Loucy (cell line): ENCODE measurements around the gene CIC.

Experiments
- H2AFZ ChIP-seq: fragments of 200-600 bp; sonication (generic); 2 replicates; pipeline ENCODE4 v1.6.0; 2016; ENCODE audit warnings: antibody characterized with exemption, mild to moderate bottlenecking, low read length, moderate library complexity
- H3F3A ChIP-seq: fragments of 200-600 bp; 2 replicates; pipeline ENCODE4 v1.6.0; 2016; ENCODE audit warnings: antibody characterized with exemption, low read depth, mild to moderate bottlenecking
- H3K27me3 ChIP-seq: fragments of 200-600 bp; sonication (generic); 2 replicates; pipeline ENCODE4 v1.6.1; 2014; ENCODE audit warnings: low read length, mild to moderate bottlenecking; ENCODE audit not compliant: insufficient read depth, poor library complexity, severe bottlenecking
- H3K36me3 ChIP-seq: fragments of 200-600 bp; sonication (generic); 2 replicates; pipeline ENCODE4 v1.6.1; 2016; ENCODE audit warnings: low read length; ENCODE audit not compliant: insufficient read depth
- H3K4me1 ChIP-seq: fragments of 200-600 bp; sonication (generic); 2 replicates; pipeline ENCODE4 v1.5.1; 2014; ENCODE audit warnings: low read length, mild to moderate bottlenecking; ENCODE audit not compliant: insufficient read depth, poor library complexity, severe bottlenecking
- H3K4me2 ChIP-seq: fragments of 200-600 bp; sonication (generic); 2 replicates; pipeline ENCODE4 v1.6.0; 2014; ENCODE audit warnings: antibody characterized with exemption, low read length, low read depth, mild to moderate bottlenecking; ENCODE audit not compliant: poor library complexity, severe bottlenecking
- H3K4me3 ChIP-seq: fragments of 200-600 bp; sonication (generic); 2 replicates; pipeline ENCODE4 v1.5.1; 2014; ENCODE audit warnings: low read length, mild to moderate bottlenecking, mixed read lengths; ENCODE audit not compliant: poor library complexity, severe bottlenecking
- H3K79me2 ChIP-seq: fragments of 200-600 bp; sonication (generic); 2 replicates; pipeline ENCODE4 v1.6.1; 2014; ENCODE audit warnings: low read length; ENCODE audit not compliant: insufficient read depth
- H3K9ac ChIP-seq: fragments of 200-600 bp; sonication (generic); 2 replicates; pipeline ENCODE4 v1.6.0; 2014; ENCODE audit warnings: mild to moderate bottlenecking, low read depth, low read length, moderate library complexity; ENCODE audit not compliant: poor library complexity, severe bottlenecking
- H3K9me2 ChIP-seq: fragments of 200-600 bp; sonication (generic); replicated peaks from 2 replicates; pipeline ENCODE4 v1.6.1; 2016; ENCODE audit warnings: low read depth, low read length, mixed read lengths
- H3K9me3 ChIP-seq: fragments of 200-600 bp; sonication (generic); 2 replicates; pipeline ENCODE4 v1.6.1; 2014; ENCODE audit warnings: mild to moderate bottlenecking, antibody characterized with exemption, low read length, low read depth; ENCODE audit not compliant: insufficient read depth
- H4K20me1 ChIP-seq: fragments of 200-600 bp; sonication (generic); 2 replicates; pipeline ENCODE4 v1.6.0; 2014; ENCODE audit warnings: antibody characterized with exemption, low read length, mild to moderate bottlenecking; ENCODE audit not compliant: insufficient read depth, poor library complexity, severe bottlenecking
- CTCF ChIP-seq: fragments of 200-600 bp; sonication (generic); conservative IDR thresholded peaks from 2 replicates; pipeline ENCODE4 v1.5.1; 2014; ENCODE audit warnings: mild to moderate bottlenecking, antibody characterized with exemption, low read length
- EZH2phosphoT487 ChIP-seq: fragments of 200-600 bp; IDR thresholded peaks from 2 replicates; pipeline ENCODE4 v1.6.1; 2018; ENCODE audit warnings: antibody characterized with exemption, mild to moderate bottlenecking, moderate library complexity, borderline replicate concordance

Gene CIC

GRCh38 chr19:42242512-42243409 lies 26.3 kb upstream of the CIC start, which contains the start of gene GSK3A:
GSK3A (minus strand) TSS chr19:42242602; CDS start chr19:42242465, 137 bp downstream.
- peaks cover 8% of the 10 kb centered on the region for H4K20me1 ChIP-seq
- H2AFZ ChIP-seq: peak within 1 kb of the TSS; percentile 84

GRCh38 chr19:42244347-42245220 lies 24.5 kb upstream of the CIC start:
- H3K27me3 ChIP-seq: no peaks in the 10 kb centered on the region
- no peaks in the 10 kb centered on the region for H3K9me2 ChIP-seq
- no peaks in the 10 kb centered on the region for H3K9me3 ChIP-seq
- TF ChIP-seq EZH2phosphoT487: no peak
- TF ChIP-seq CTCF: peak; percentile 77
- H3K4me1 ChIP-seq: peaks cover 25% of the 10 kb centered on the region
- peak overlapping the region; percentile 78 for H3K4me3 ChIP-seq
- H2AFZ ChIP-seq: peak overlapping the region; percentile 90
- H3K4me2 ChIP-seq: peak overlapping the region; percentile 90
- no peaks in the 10 kb centered on the region for H3F3A ChIP-seq
- H4K20me1 ChIP-seq: peaks cover 8% of the 10 kb centered on the region
- H3K9ac ChIP-seq: peak overlapping the region; percentile 81
- peaks cover 26% of the 10 kb centered on the region for H3K79me2 ChIP-seq
- no peaks in the 10 kb centered on the region for H3K36me3 ChIP-seq

More at GRCh38 chr19:42242512-42243409, 26.3 kb upstream of the CIC start, which contains the start of gene GSK3A:
- H3K36me3 ChIP-seq: no peaks in the 10 kb centered on the region
- peaks cover 30% of the 10 kb centered on the region for H3K4me1 ChIP-seq
- H3F3A ChIP-seq: no peaks in the 10 kb centered on the region
- peaks cover 37% of the 10 kb centered on the region for H3K79me2 ChIP-seq
- H3K9me3 ChIP-seq: no peaks in the 10 kb centered on the region
- peak within 1 kb of the TSS; percentile 93 for H3K9ac ChIP-seq
- H3K4me2 ChIP-seq: peak within 1 kb of the TSS; percentile 90
- H3K4me3 ChIP-seq: peak within 1 kb of the TSS; percentile 78
- TF ChIP-seq EZH2phosphoT487: no peak
- no peak for TF ChIP-seq CTCF
- H3K27me3 ChIP-seq: no peaks in the 10 kb centered on the region
- H3K9me2 ChIP-seq: no peaks in the 10 kb centered on the region

DNA sequence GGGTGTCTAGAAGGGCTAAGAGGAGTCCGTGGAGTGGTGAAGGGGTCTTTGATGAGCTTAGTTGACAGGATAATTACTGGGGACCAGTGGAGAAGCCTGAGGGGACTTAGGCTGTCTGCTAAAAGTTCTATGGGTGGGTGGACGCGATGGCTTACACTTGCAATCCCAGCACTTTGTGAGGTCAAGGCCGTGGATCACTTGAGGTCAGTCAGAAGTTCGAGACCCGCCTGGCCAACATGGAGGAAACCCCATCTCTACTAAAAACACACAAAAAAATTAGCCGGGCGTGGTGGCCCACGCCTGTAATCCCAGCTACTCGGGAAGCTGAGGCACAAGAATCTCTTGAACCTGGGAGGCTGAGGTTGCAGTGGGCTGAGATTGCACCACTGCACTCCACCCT lies 23.8 kb upstream of the CIC start:
- peak overlapping the region; percentile 90 for H3K4me2 ChIP-seq

More for the DNA sequence above, 23.8 kb upstream of the CIC start:
- H3K4me1 ChIP-seq: peaks cover 21% of the 10 kb centered on the region
- no peaks in the 10 kb centered on the region for H3F3A ChIP-seq
- H3K36me3 ChIP-seq: no peaks in the 10 kb centered on the region
- H3K27me3 ChIP-seq: no peaks in the 10 kb centered on the region
- H3K79me2 ChIP-seq: peaks cover 26% of the 10 kb centered on the region
- H3K9me3 ChIP-seq: no peaks in the 10 kb centered on the region
- H3K4me3 ChIP-seq: peak overlapping the region; percentile 78
- H3K9me2 ChIP-seq: no peaks in the 10 kb centered on the region
- peaks cover 6% of the 10 kb centered on the region for H4K20me1 ChIP-seq
- H3K9ac ChIP-seq: peak overlapping the region; percentile 35
- TF ChIP-seq EZH2phosphoT487 (no peak), CTCF (no peak)
- H2AFZ ChIP-seq: peak overlapping the region; percentile 74
